ENCODE results near the gene UROD.
"Not testable (repeated sequence)": the region's sequence is repeated elsewhere in the genome, so short reads cannot be mapped to it uniquely, and the experiment has no call there.

UROD gene

GRCh38 chr1:44995467-44996238, 16.4 kb upstream of the UROD start:
- H4K20me1 ChIP-seq (ENCODE audit: insufficient read depth, low read length) = no peaks in the 10 kb centered on the region
- no peaks in the 10 kb centered on the region for H3K9me2 ChIP-seq (replicated peaks; ENCODE audit: insufficient read depth, low read length)
- H3K4me3 ChIP-seq (ENCODE audit: low read length) = no peak overlapping the region
- no peaks in the 10 kb centered on the region for H3K9me3 ChIP-seq (replicated peaks; ENCODE audit: insufficient read depth, low read length)
- no peak overlapping the region for H2AFZ ChIP-seq (ENCODE audit: low read length)
- no peaks in the 10 kb centered on the region for H3F3A ChIP-seq (ENCODE audit: insufficient read depth, low read length)
- H3K27ac ChIP-seq (ENCODE audit: low read length) = no peak overlapping the region
- H3K4me2 ChIP-seq (ENCODE audit: low read depth, low read length) = no peak overlapping the region
- no peak for DNase-seq
- H3K79me2 ChIP-seq (ENCODE audit: low read length) = no peaks in the 10 kb centered on the region
- H3K9ac ChIP-seq (ENCODE audit: low read length) = no peak overlapping the region
- no peak for TF ChIP-seq CTCF (IDR thresholded peaks at IDR 0.05; ENCODE audit: low read length)
- no peak for TF ChIP-seq EZH2phosphoT487 (IDR thresholded peaks at IDR 0.05; ENCODE audit: low read length)
- TF ChIP-seq EZH2 (optimal IDR thresholded peaks at IDR 0.05; ENCODE audit: low read depth, low read length) = no peak
- H3K36me3 ChIP-seq (replicated peaks; ENCODE audit: insufficient read depth, low read length) = no peaks in the 10 kb centered on the region
- H3K4me1 ChIP-seq (ENCODE audit: low read length) = peaks cover 4% of the 10 kb centered on the region
- H3K27me3 ChIP-seq (replicated peaks; ENCODE audit: insufficient read depth, low read length) = no peaks in the 10 kb centered on the region

- Histone ChIP-seq H3K27me3 (replicated peaks; ENCODE audit: insufficient read depth, low read length) (no peaks in the 10 kb centered on the region), H3K79me2 (ENCODE audit: low read length) (no peaks in the 10 kb centered on the region), H3K9me3 (replicated peaks; ENCODE audit: insufficient read depth, low read length) (no peaks in the 10 kb centered on the region), H3K27ac (ENCODE audit: low read length) (no peak overlapping the region), H2AFZ (ENCODE audit: low read length) (no peak overlapping the region), H3K9me2 (replicated peaks; ENCODE audit: insufficient read depth, low read length) (no peaks in the 10 kb centered on the region), H3K4me1 (ENCODE audit: low read length) (peaks cover 8% of the 10 kb centered on the region), H3F3A (ENCODE audit: insufficient read depth, low read length) (no peaks in the 10 kb centered on the region), H3K36me3 (replicated peaks; ENCODE audit: insufficient read depth, low read length) (no peaks in the 10 kb centered on the region), H3K9ac (ENCODE audit: low read length) (no peak overlapping the region), H3K4me3 (ENCODE audit: low read length) (no peak overlapping the region), H3K4me2 (ENCODE audit: low read depth, low read length) (no peak overlapping the region), H4K20me1 (ENCODE audit: insufficient read depth, low read length) (no peaks in the 10 kb centered on the region)
- no peak for DNase-seq
- TF ChIP-seq EZH2 (optimal IDR thresholded peaks at IDR 0.05; ENCODE audit: low read depth, low read length) = no peak
- TF ChIP-seq CTCF (IDR thresholded peaks at IDR 0.05; ENCODE audit: low read length) = no peak
- no peak for TF ChIP-seq EZH2phosphoT487 (IDR thresholded peaks at IDR 0.05; ENCODE audit: low read length)
These were observed 12.8 kb upstream of the UROD start for GRCh38 chr1:44999232-44999631.

- Histone ChIP-seq H3K4me2 (ENCODE audit: low read depth, low read length) (no peak overlapping the region), H3K36me3 (replicated peaks; ENCODE audit: insufficient read depth, low read length) (no peaks in the 10 kb centered on the region), H3K4me3 (ENCODE audit: low read length) (no peak overlapping the region), H3K9ac (ENCODE audit: low read length) (no peak overlapping the region), H3K9me2 (replicated peaks; ENCODE audit: insufficient read depth, low read length) (no peaks in the 10 kb centered on the region), H2AFZ (ENCODE audit: low read length) (no peak overlapping the region), H4K20me1 (ENCODE audit: insufficient read depth, low read length) (no peaks in the 10 kb centered on the region), H3K27ac (ENCODE audit: low read length) (no peak overlapping the region), H3K4me1 (ENCODE audit: low read length) (peaks cover 8% of the 10 kb centered on the region), H3K9me3 (replicated peaks; ENCODE audit: insufficient read depth, low read length) (no peaks in the 10 kb centered on the region), H3K79me2 (ENCODE audit: low read length) (no peaks in the 10 kb centered on the region), H3K27me3 (replicated peaks; ENCODE audit: insufficient read depth, low read length) (no peaks in the 10 kb centered on the region), H3F3A (ENCODE audit: insufficient read depth, low read length) (no peaks in the 10 kb centered on the region)
- DNase-seq = no peak
- no peak for TF ChIP-seq EZH2phosphoT487 (IDR thresholded peaks at IDR 0.05; ENCODE audit: low read length)
- TF ChIP-seq CTCF (IDR thresholded peaks at IDR 0.05; ENCODE audit: low read length) = no peak
- no peak for TF ChIP-seq EZH2 (optimal IDR thresholded peaks at IDR 0.05; ENCODE audit: low read depth, low read length)
These were observed 11.0 kb upstream of the UROD start for GRCh38 chr1:45001011-45001481.

GRCh38 chr1:45001576-45001975, 10.5 kb upstream of the UROD start:
- not testable (repeated sequence) for DNase-seq; H3K9me2 ChIP-seq (replicated peaks; ENCODE audit: insufficient read depth, low read length); H3K9me3 ChIP-seq (replicated peaks; ENCODE audit: insufficient read depth, low read length); H3K36me3 ChIP-seq (replicated peaks; ENCODE audit: insufficient read depth, low read length); H2AFZ ChIP-seq (ENCODE audit: low read length); H3K27me3 ChIP-seq (replicated peaks; ENCODE audit: insufficient read depth, low read length); H3K79me2 ChIP-seq (ENCODE audit: low read length); H3K4me1 ChIP-seq (ENCODE audit: low read length); H3K9ac ChIP-seq (ENCODE audit: low read length); H3F3A ChIP-seq (ENCODE audit: insufficient read depth, low read length); H3K27ac ChIP-seq (ENCODE audit: low read length); H4K20me1 ChIP-seq (ENCODE audit: insufficient read depth, low read length); H3K4me3 ChIP-seq (ENCODE audit: low read length); H3K4me2 ChIP-seq (ENCODE audit: low read depth, low read length)

Data from MM.1S (cell line).